Endothelial cell of umbilical vein (primary cell): ENCODE measurements around the gene TFRC.
"Not testable (repeated sequence)": the region's sequence is repeated elsewhere in the genome, so short reads cannot be mapped to it uniquely, and the experiment has no call there.

Source experiments
- EZH2 ChIP-seq: IDR thresholded peaks from 2 replicates; pipeline ENCODE4 v1.6.1; 2012; ENCODE audit warnings: borderline replicate concordance, low read depth, mild to moderate bottlenecking, moderate library complexity, low read length, inconsistent platforms; ENCODE audit not compliant: severe bottlenecking
- FOS ChIP-seq: IDR thresholded peaks from 2 replicates; pipeline ENCODE4 v1.6.1; 2011; ENCODE audit warnings: mild to moderate bottlenecking, low read length, moderate library complexity, borderline replicate concordance; ENCODE audit not compliant: insufficient read depth
- TF ChIP-seq, protein P1 (sequence below), 2 donors: IDR thresholded peaks; 1 replicate in 1 of 2; 2 replicates in 1 of 2; pipeline ENCODE4 v1.5.1; 2011; ENCODE audit warnings: low read length in 2 of 2, mild to moderate bottlenecking in 2 of 2, moderate library complexity in 2 of 2, control low read depth in 1 of 2, inconsistent platforms in 1 of 2, low read depth in 1 of 2; ENCODE audit not compliant: insufficient read depth in 1 of 2; ENCODE audit errors: extremely low read depth in 1 of 2

DNA sequence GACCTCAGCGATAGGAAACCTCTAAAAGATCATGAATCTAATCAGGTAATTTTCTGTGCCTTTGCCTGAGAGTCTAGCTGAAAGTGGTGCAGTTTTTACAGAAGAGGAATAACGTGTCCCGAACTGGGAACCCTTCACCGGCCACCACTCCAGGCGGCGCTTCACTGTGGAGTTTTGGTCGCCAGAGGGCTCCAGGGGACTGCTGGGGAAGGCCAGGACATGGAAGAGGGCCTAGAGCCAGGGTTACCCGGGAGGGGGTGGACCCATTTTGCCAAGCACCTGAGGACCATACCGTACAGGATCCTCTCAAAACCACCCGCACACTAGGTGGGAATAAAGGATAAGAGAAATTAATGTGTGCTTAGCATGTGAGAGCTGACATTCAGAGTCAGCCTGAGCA lies 55.8 kb downstream of the TFRC start:
- TF ChIP-seq, protein P1, sequence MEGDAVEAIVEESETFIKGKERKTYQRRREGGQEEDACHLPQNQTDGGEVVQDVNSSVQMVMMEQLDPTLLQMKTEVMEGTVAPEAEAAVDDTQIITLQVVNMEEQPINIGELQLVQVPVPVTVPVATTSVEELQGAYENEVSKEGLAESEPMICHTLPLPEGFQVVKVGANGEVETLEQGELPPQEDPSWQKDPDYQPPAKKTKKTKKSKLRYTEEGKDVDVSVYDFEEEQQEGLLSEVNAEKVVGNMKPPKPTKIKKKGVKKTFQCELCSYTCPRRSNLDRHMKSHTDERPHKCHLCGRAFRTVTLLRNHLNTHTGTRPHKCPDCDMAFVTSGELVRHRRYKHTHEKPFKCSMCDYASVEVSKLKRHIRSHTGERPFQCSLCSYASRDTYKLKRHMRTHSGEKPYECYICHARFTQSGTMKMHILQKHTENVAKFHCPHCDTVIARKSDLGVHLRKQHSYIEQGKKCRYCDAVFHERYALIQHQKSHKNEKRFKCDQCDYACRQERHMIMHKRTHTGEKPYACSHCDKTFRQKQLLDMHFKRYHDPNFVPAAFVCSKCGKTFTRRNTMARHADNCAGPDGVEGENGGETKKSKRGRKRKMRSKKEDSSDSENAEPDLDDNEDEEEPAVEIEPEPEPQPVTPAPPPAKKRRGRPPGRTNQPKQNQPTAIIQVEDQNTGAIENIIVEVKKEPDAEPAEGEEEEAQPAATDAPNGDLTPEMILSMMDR (IDR thresholded peaks at IDR 0.05; ENCODE audit: extremely low read depth in 1 of 2, insufficient read depth in 1 of 2, low read depth in 1 of 2, low read length in 2 of 2) = peak; percentile 24 to 44
- not testable (repeated sequence) for TF ChIP-seq EZH2, FOS
